Stimulated activated CD8-positive, alpha-beta memory T cell treated with anti-CD3 and anti-CD28 coated beads, Interleukin-4, amount 100 ng/mL, for 1 hour (primary cell): Measurements from ENCODE around the gene MPG.
A peak's percentile ranks its signal among the peaks of the same experiment; 100 is the strongest.
"Not testable (repeated sequence)": the region's sequence is repeated elsewhere in the genome, so short reads cannot be mapped to it uniquely, and the experiment has no call there.

Source experiments
- DNase-seq, 2 donors: peaks; one replicate each; pipeline ENCODE4 v3.0.0-alpha.2; 2020; ENCODE audit warnings: low read depth in 2 of 2, low spot score in 1 of 2

The MPG gene

GRCh38 chr16:112153-112840 is 34.3 kb downstream of the MPG start:
- DNase-seq: no peak

- no peak for DNase-seq
These were observed 36.3 kb downstream of the MPG start for GRCh38 chr16:114327-114726.

GRCh38 chr16:116015-116414 is 38.0 kb downstream of the MPG start:
- no peak for DNase-seq

- DNase-seq: peak; percentile 38 to 40
These were observed 39.6 kb downstream of the MPG start for GRCh38 chr16:117379-118365.

GRCh38 chr16:118857-119256 is 40.8 kb downstream of the MPG start:
- no peak for DNase-seq

DNA sequence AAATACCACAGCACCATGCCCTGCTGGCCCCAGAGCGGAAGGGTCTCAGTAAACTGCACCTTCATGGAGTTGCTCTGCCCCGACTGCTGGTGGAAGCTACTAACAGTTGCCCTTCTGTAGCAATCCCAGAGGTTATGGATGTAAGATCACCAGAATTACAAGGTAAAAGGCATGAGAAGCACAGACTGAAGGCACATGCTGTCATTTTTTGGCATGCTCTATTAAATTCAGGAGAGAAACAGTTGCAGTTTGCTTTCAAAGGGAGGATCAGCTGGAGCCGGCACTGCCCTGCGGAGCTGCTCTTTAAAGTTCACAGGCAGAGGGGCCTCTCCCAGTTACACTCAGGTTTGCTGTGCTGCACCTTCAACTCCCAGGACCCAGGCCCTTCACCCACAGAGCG is 41.3 kb downstream of the MPG start:
- DNase-seq: no peak

GRCh38 chr16:119835-120491 is 41.9 kb downstream of the MPG start:
- no peak for DNase-seq

- no peak for DNase-seq
These were observed 42.7 kb downstream of the MPG start for GRCh38 chr16:120756-121155.

DNA sequence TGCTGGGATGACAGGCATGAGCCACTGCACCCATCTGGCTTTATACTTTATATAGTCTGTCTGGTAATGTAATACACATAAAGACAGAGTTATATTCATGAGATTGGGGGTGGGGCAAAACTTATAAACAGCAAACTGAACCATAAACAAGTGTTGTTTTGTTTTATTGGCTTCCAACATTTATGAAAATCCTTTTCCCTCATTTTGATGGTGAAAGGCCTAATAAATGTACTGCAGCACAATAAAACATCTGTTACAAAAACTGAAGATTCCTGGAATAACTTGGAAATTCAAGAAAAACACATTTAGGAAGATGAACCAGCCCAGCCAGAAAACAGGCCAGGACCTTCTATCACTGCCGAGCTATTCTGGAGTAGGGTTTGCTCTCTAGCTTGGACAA is 44.3 kb downstream of the MPG start:
- no peak for DNase-seq

DNA sequence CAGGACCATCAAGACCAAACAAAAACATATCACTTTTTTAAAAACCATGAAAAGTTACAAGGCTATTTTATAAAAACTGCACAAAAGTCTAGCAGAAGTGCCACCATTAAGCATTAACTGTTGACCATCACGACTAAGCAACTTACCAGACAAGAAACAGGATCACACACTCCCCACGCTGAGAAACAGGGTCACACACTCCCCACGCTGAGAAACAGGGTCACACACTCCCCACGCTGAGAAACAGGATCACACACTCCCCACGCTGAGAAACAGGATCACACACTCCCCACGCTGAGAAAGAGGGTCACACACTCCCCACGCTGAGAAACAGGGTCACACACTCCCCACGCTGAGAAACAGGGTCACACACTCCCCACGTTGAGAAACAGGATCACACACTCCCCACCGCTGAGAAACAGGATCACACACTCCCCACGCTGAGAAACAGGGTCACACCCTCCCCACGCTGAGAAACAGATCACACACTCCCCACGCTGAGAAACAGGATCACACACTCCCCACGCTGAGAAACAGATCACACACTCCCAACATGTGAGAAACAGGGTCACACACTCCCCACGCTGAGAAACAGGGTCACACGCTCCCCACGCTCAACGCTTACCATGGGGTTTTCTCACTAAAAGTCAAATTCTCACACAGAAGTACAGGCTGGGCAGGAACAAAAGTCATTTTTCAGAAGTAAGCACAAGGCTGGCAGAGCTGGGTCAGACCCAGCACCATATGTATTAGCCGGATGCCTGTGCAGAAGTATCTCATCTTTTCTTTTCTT is 45.7 kb downstream of the MPG start:
- DNase-seq: not testable (repeated sequence)

DNA sequence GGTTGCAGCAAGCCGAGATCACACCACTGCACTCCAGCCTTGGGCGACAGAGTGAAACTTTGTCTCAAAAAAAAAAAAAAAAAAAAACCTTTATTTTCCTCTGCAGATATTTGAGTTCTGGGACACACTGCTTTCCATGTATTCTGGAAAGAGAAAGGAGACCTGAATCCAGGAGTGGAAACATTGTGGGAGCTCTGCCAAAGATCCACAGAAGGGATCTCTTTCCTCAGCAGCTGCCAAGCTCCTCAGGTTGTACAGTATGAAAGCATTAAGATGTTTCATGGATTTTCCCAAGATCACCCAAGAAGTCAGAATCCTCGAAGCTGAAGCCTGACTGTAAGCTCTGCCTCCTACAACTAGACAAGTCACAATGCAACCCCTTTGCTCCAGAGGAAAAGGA is 47.0 kb downstream of the MPG start:
- DNase-seq: no peak

GRCh38 chr16:129075-129474 is 51.0 kb downstream of the MPG start:
- no peak for DNase-seq

DNA sequence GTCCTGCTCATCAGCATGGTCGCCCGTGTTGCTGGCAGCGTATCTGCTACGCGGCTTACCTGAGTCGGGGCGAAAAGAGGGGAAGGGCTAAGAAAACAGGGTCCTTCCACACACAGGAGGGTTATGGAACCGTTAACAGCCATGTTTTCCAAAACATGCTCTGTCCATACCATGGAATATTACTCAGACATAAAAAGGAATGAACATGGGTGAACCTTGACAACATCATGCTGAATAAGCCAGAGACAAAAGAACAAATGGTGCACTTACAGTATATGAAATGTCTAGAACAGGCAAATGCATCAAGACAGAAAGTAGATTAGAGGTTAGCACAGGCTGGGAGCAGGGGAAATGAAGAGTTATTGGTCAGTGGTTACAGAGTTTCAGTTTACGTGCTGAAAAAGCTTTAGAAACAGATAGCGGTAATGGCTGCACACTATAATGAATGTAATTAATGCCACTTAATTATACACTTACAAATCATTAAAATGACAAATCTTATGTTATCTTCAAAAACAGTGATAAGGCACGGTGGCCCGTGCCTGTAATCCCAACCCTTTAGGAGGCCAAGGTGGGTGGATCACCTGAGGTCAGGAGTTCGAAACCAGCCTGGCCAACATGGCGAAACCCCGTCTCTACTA is 52.6 kb downstream of the MPG start:
- DNase-seq: no peak

- DNase-seq: no peak
These were observed 54.1 kb downstream of the MPG start for GRCh38 chr16:132120-132519.

- DNase-seq: no peak
These were observed 55.7 kb downstream of the MPG start for GRCh38 chr16:133716-134115.
